PC-9 (cell line): Measurements from ENCODE around the gene C2CD2.

Source experiments
- CTCF ChIP-seq: fragments of 200-600 bp; sonication (generic); conservative IDR thresholded peaks from 2 replicates; pipeline ENCODE4 v1.6.1; 2017; ENCODE audit warnings: mixed run types, antibody characterized with exemption, mild to moderate bottlenecking, moderate library complexity
- EZH2 ChIP-seq: fragments of 200-600 bp; sonication (generic); IDR thresholded peaks from 2 replicates; pipeline ENCODE4 v1.8.0; 2017; ENCODE audit warnings: antibody characterized with exemption, low read depth

- TF ChIP-seq CTCF (no peak), EZH2 (no peak)
These were observed 28.1 kb downstream of the C2CD2 start for GRCh38 chr21:41925767-41926116.
